ENCODE measurements around the gene HLA-DRB1. TPM values are rescaled to one million over a fixed set of nuclear protein-coding genes. Genes with fewer than 3 reads are reported as not detected.

HLA-DRB1 gene
- polyA plus RNA-seq, 1 experiment: not detected

- H3K36me3 ChIP-seq (ENCODE audit: control insufficient read depth, insufficient read depth, low read length): no peaks in the 10 kb centered on the region
- no peak for TF ChIP-seq CTCF (IDR thresholded peaks at IDR 0.05; ENCODE audit: insufficient read depth, low read depth, low read length)
- POLR2A ChIA-PET: no interaction called here
- no peak for DNase-seq (ENCODE audit: low read depth)
- H3K4me3 ChIP-seq (ENCODE audit: low read depth, low read length): no peak overlapping the region
- CTCF ChIA-PET: no interaction called here
- H3K27me3 ChIP-seq (ENCODE audit: control insufficient read depth, insufficient read depth, low read length): no peaks in the 10 kb centered on the region
Measured at GRCh38 chr6:32624565-32624964, 34.9 kb upstream of the HLA-DRB1 start.

GRCh38 chr6:32623693-32624092 lies 34.0 kb upstream of the HLA-DRB1 start:
- no peaks in the 10 kb centered on the region for H3K27me3 ChIP-seq (ENCODE audit: control insufficient read depth, insufficient read depth, low read length)
- CTCF ChIA-PET: no interaction called here
- TF ChIP-seq CTCF (IDR thresholded peaks at IDR 0.05; ENCODE audit: insufficient read depth, low read depth, low read length): no peak
- H3K36me3 ChIP-seq (ENCODE audit: control insufficient read depth, insufficient read depth, low read length): no peaks in the 10 kb centered on the region
- DNase-seq (ENCODE audit: low read depth): no peak
- no peak overlapping the region for H3K4me3 ChIP-seq (ENCODE audit: low read depth, low read length)
- POLR2A ChIA-PET: no interaction called here

GRCh38 chr6:32622545-32623401 lies 33.1 kb upstream of the HLA-DRB1 start:
- DNase-seq (ENCODE audit: low read depth): no peak
- Histone ChIP-seq H3K4me3 (ENCODE audit: low read depth, low read length) (no peak overlapping the region), H3K36me3 (ENCODE audit: control insufficient read depth, insufficient read depth, low read length) (no peaks in the 10 kb centered on the region), H3K27me3 (ENCODE audit: control insufficient read depth, insufficient read depth, low read length) (no peaks in the 10 kb centered on the region)
- ChIA-PET POLR2A (no interaction called here), CTCF (interaction anchor here (1.0 to 1.7 kb wide), 2 partner anchors 8 to 78 kb away, joined by 3 to 4 read pairs; no protein-coding TSS in a partner anchor)
- TF ChIP-seq CTCF (IDR thresholded peaks at IDR 0.05; ENCODE audit: insufficient read depth, low read depth, low read length): no peak

GRCh38 chr6:32621372-32621771 lies 31.7 kb upstream of the HLA-DRB1 start:
- ChIA-PET CTCF (interaction anchor here (1.4 kb wide), 1 partner anchor 246 kb away, joined by 4 read pairs; no protein-coding TSS in a partner anchor), POLR2A (no interaction called here)
- no peaks in the 10 kb centered on the region for H3K36me3 ChIP-seq (ENCODE audit: control insufficient read depth, insufficient read depth, low read length)
- no peaks in the 10 kb centered on the region for H3K27me3 ChIP-seq (ENCODE audit: control insufficient read depth, insufficient read depth, low read length)
- TF ChIP-seq CTCF (IDR thresholded peaks at IDR 0.05; ENCODE audit: insufficient read depth, low read depth, low read length): no peak
- DNase-seq (ENCODE audit: low read depth): no peak
- H3K4me3 ChIP-seq (ENCODE audit: low read depth, low read length): no peak overlapping the region

GRCh38 chr6:32617751-32618150 lies 28.1 kb upstream of the HLA-DRB1 start:
- ChIA-PET CTCF (interaction anchor here (0.7 kb wide), 1 partner anchor 43 kb away, joined by 3 read pairs; no protein-coding TSS in a partner anchor), POLR2A (no interaction called here)
- no peak for DNase-seq (ENCODE audit: low read depth)
- no peaks in the 10 kb centered on the region for H3K27me3 ChIP-seq (ENCODE audit: control insufficient read depth, insufficient read depth, low read length)
- TF ChIP-seq CTCF (IDR thresholded peaks at IDR 0.05; ENCODE audit: insufficient read depth, low read depth, low read length): no peak
- H3K36me3 ChIP-seq (ENCODE audit: control insufficient read depth, insufficient read depth, low read length): no peaks in the 10 kb centered on the region
- H3K4me3 ChIP-seq (ENCODE audit: low read depth, low read length): no peak overlapping the region
